Ectodermal cell (in vitro differentiated cells): ENCODE data around the gene SLC28A1.

ENCODE experiments used
- H3K27ac ChIP-seq: 2 replicates; pipeline ENCODE4 v1.7.0; 2013; ENCODE audit warnings: mild to moderate bottlenecking, low read depth, low read length; ENCODE audit not compliant: insufficient read depth, poor library complexity, severe bottlenecking
- H3K27me3 ChIP-seq: 2 replicates; pipeline ENCODE4 v1.7.0; 2013; ENCODE audit warnings: mild to moderate bottlenecking, low read length; ENCODE audit not compliant: insufficient read depth, control insufficient read depth, poor library complexity, severe bottlenecking
- H3K36me3 ChIP-seq: one replicate; pipeline ENCODE4 v1.7.0; 2013; ENCODE audit warnings: low read length; ENCODE audit not compliant: control insufficient read depth, insufficient read depth
- H3K4me1 ChIP-seq: one replicate; pipeline ENCODE4 v1.7.0; 2013; ENCODE audit warnings: low read length; ENCODE audit not compliant: control insufficient read depth, insufficient read depth
- H3K4me3 ChIP-seq: 2 replicates; pipeline ENCODE4 v1.7.0; 2013; ENCODE audit warnings: low read depth, low read length, control low read depth; ENCODE audit not compliant: insufficient read depth
- H3K9me3 ChIP-seq: 2 replicates; pipeline ENCODE4 v1.7.0; 2013; ENCODE audit warnings: mild to moderate bottlenecking, low read length, moderate library complexity; ENCODE audit not compliant: control insufficient read depth
- WGBS, 2 experiments: methylation state at CpG; one replicate each; pipeline ENCODE4 v1.1.7; 2013; ENCODE audit warnings: missing lambda C conversion rate in 2 of 2; 5-methylcytosine and 5-hydroxymethylcytosine counted together

The SLC28A1 gene

GRCh38 chr15:84886211-84886983 lies 1.9 kb downstream of the SLC28A1 start:
- H3K4me3 ChIP-seq, result no peak overlapping the region
- H3K36me3 ChIP-seq, result no peaks in the 10 kb centered on the region
- H3K4me1 ChIP-seq, result no peaks in the 10 kb centered on the region
- H3K9me3 ChIP-seq, result no peaks in the 10 kb centered on the region
- WGBS, 2 experiments, result 91 to 92% methylated on average over 14 of the region's 14 CpGs
- H3K27me3 ChIP-seq, result no peaks in the 10 kb centered on the region
- no peak overlapping the region for H3K27ac ChIP-seq

- WGBS, 2 experiments, result 93% methylated on average over 1 of the region's 1 CpG
- H3K27ac ChIP-seq, result no peak overlapping the region
- no peaks in the 10 kb centered on the region for H3K36me3 ChIP-seq
Observed at GRCh38 chr15:84886984-84887299, 2.5 kb downstream of the SLC28A1 start.

GRCh38 chr15:84887938-84888337 lies 3.5 kb downstream of the SLC28A1 start:
- WGBS, 2 experiments, result 92 to 93% methylated on average over 4 of the region's 4 CpGs
- H3K27me3 ChIP-seq, result no peaks in the 10 kb centered on the region
- no peaks in the 10 kb centered on the region for H3K9me3 ChIP-seq
- no peaks in the 10 kb centered on the region for H3K4me1 ChIP-seq
- no peak overlapping the region for H3K27ac ChIP-seq
- H3K36me3 ChIP-seq, result no peaks in the 10 kb centered on the region
- H3K4me3 ChIP-seq, result no peak overlapping the region

More at GRCh38 chr15:84886984-84887299, 2.5 kb downstream of the SLC28A1 start:
- Histone ChIP-seq H3K4me3 (no peak overlapping the region), H3K27me3 (no peaks in the 10 kb centered on the region), H3K4me1 (no peaks in the 10 kb centered on the region), H3K9me3 (no peaks in the 10 kb centered on the region)

- H3K36me3 ChIP-seq, result no peaks in the 10 kb centered on the region
- no peak overlapping the region for H3K27ac ChIP-seq
- WGBS, 2 experiments, result 89% methylated on average over 17 of the region's 17 CpGs
- H3K4me3 ChIP-seq, result no peak overlapping the region
- H3K4me1 ChIP-seq, result no peaks in the 10 kb centered on the region
- H3K9me3 ChIP-seq, result no peaks in the 10 kb centered on the region
- no peaks in the 10 kb centered on the region for H3K27me3 ChIP-seq
Observed at GRCh38 chr15:84888639-84889038, 4.2 kb downstream of the SLC28A1 start.

GRCh38 chr15:84889313-84889990 lies 5.0 kb downstream of the SLC28A1 start:
- Histone ChIP-seq H3K4me3 (no peak overlapping the region), H3K9me3 (no peaks in the 10 kb centered on the region), H3K4me1 (no peaks in the 10 kb centered on the region), H3K27ac (no peak overlapping the region), H3K36me3 (no peaks in the 10 kb centered on the region), H3K27me3 (no peaks in the 10 kb centered on the region)
- WGBS, 2 experiments, result 82 to 83% methylated on average over 8 of the region's 8 CpGs

- Histone ChIP-seq H3K27me3 (no peaks in the 10 kb centered on the region), H3K4me3 (no peak overlapping the region), H3K27ac (no peak overlapping the region), H3K9me3 (no peaks in the 10 kb centered on the region), H3K36me3 (no peaks in the 10 kb centered on the region), H3K4me1 (no peaks in the 10 kb centered on the region)
- 92 to 93% methylated on average over 6 of the region's 6 CpGs for WGBS, 2 experiments
Observed at GRCh38 chr15:84889991-84890669, 5.7 kb downstream of the SLC28A1 start.

- Histone ChIP-seq H3K27ac (no peak overlapping the region), H3K4me1 (no peaks in the 10 kb centered on the region), H3K27me3 (no peaks in the 10 kb centered on the region), H3K4me3 (no peak overlapping the region), H3K36me3 (no peaks in the 10 kb centered on the region), H3K9me3 (no peaks in the 10 kb centered on the region)
- 95 to 96% methylated on average over 5 of the region's 5 CpGs for WGBS, 2 experiments
Observed at GRCh38 chr15:84890670-84891162, 6.3 kb downstream of the SLC28A1 start.

- no peaks in the 10 kb centered on the region for H3K36me3 ChIP-seq
Observed at GRCh38 chr15:84891339-84891738, 6.9 kb downstream of the SLC28A1 start.

GRCh38 chr15:84892786-84893307 lies 8.4 kb downstream of the SLC28A1 start:
- H3K4me1 ChIP-seq, result no peaks in the 10 kb centered on the region
- WGBS, 2 experiments, result 85 to 92% methylated on average over 10 of the region's 10 CpGs

More at GRCh38 chr15:84891339-84891738, 6.9 kb downstream of the SLC28A1 start:
- H3K4me1 ChIP-seq, result no peaks in the 10 kb centered on the region
- H3K4me3 ChIP-seq, result no peak overlapping the region
- no peaks in the 10 kb centered on the region for H3K9me3 ChIP-seq
- WGBS, 2 experiments, result 92 to 93% methylated on average over 6 of the region's 6 CpGs
- H3K27ac ChIP-seq, result no peak overlapping the region
- no peaks in the 10 kb centered on the region for H3K27me3 ChIP-seq

GRCh38 chr15:84893607-84894006 lies 9.1 kb downstream of the SLC28A1 start:
- H3K4me3 ChIP-seq, result no peak overlapping the region
- H3K27ac ChIP-seq, result no peak overlapping the region
- no peaks in the 10 kb centered on the region for H3K27me3 ChIP-seq
- no peaks in the 10 kb centered on the region for H3K9me3 ChIP-seq
- no peaks in the 10 kb centered on the region for H3K4me1 ChIP-seq
- no peaks in the 10 kb centered on the region for H3K36me3 ChIP-seq
- WGBS, 2 experiments, result 92 to 93% methylated on average over 10 of the region's 10 CpGs

More at GRCh38 chr15:84892786-84893307, 8.4 kb downstream of the SLC28A1 start:
- Histone ChIP-seq H3K4me3 (no peak overlapping the region), H3K27me3 (no peaks in the 10 kb centered on the region), H3K36me3 (no peaks in the 10 kb centered on the region), H3K27ac (no peak overlapping the region), H3K9me3 (no peaks in the 10 kb centered on the region)
